ENCODE data around the gene VSTM2L.

The VSTM2L gene

GRCh38 chr20:37991157-37991866, 88.4 kb downstream of the VSTM2L start:
- DNase-seq, result no peak

- no peak for DNase-seq
These were observed 89.0 kb downstream of the VSTM2L start for GRCh38 chr20:37991908-37992307.

- no peak for DNase-seq
These were observed 90.0 kb downstream of the VSTM2L start for GRCh38 chr20:37992802-37993409.

GRCh38 chr20:37994512-37994911, 91.6 kb downstream of the VSTM2L start:
- DNase-seq, result no peak

All from central memory CD4-positive, alpha-beta T cell (primary cell).